AG04449 (cell line): ENCODE measurements around the gene HDAC4.

Source experiments
- CTCF ChIA-PET: fragments of 350-600 bp; formaldehyde crosslinking; extraction: SDS; loops from one replicate; lab custom pipeline; 2021; ENCODE audit warnings: antibody characterized with exemption; lab: Yijun Ruan, JAX
- POLR2A ChIA-PET: fragments of 400-600, 350-600 bp; formaldehyde crosslinking; extraction: SDS; loops from one replicate; lab custom pipeline; 2020; ENCODE audit warnings: antibody characterized with exemption, inconsistent platforms; lab: Yijun Ruan, JAX
- DNase-seq: peaks from one replicate; pipeline ENCODE4 v3.0.0-alpha.2; 2010; ENCODE audit warnings: low read depth, low spot score
- H3K4me3 ChIP-seq: 2 replicates; pipeline ENCODE4 v1.5.1; 2011; ENCODE audit warnings: low read depth, mild to moderate bottlenecking, control low read depth, low read length
- CTCF ChIP-seq: IDR thresholded peaks from one replicate; pipeline ENCODE4 v1.5.1; 2011; ENCODE audit warnings: mild to moderate bottlenecking, moderate library complexity, low read length, control low read depth, inconsistent platforms; ENCODE audit not compliant: insufficient read depth; ENCODE audit errors: missing control alignments

HDAC4 gene

GRCh38 chr2:239250216-239251081 lies 150.4 kb downstream of the HDAC4 start:
- no peak overlapping the region for H3K4me3 ChIP-seq
- CTCF ChIA-PET = no interaction called here
- no peak for DNase-seq
- no peak for TF ChIP-seq CTCF
- POLR2A ChIA-PET = interaction anchor here (1.0 kb wide), 1 partner anchor 24 kb away, joined by 5 read pairs; no protein-coding TSS in a partner anchor

GRCh38 chr2:239249776-239250175 lies 151.0 kb downstream of the HDAC4 start:
- no peak for DNase-seq
- ChIA-PET POLR2A (interaction anchor here (0.7 to 1.0 kb wide), 2 partner anchors 24 to 150 kb away, joined by 3 to 5 read pairs; no protein-coding TSS in a partner anchor), CTCF (interaction anchor here (1.0 kb wide), 1 partner anchor 25 kb away, joined by 3 read pairs; no protein-coding TSS in a partner anchor)
- TF ChIP-seq CTCF = no peak
- no peak overlapping the region for H3K4me3 ChIP-seq

- no peak for TF ChIP-seq CTCF
- no peak for DNase-seq
- CTCF ChIA-PET = interaction anchor here (1.0 kb wide), 1 partner anchor 25 kb away, joined by 3 read pairs; no protein-coding TSS in a partner anchor
- no peak overlapping the region for H3K4me3 ChIP-seq
- POLR2A ChIA-PET = interaction anchor here (1.0 kb wide), 1 partner anchor 23 kb away, joined by 5 read pairs; no protein-coding TSS in a partner anchor
Measured at GRCh38 chr2:239249048-239249447, 151.8 kb downstream of the HDAC4 start.

GRCh38 chr2:239247401-239248245 lies 153.2 kb downstream of the HDAC4 start:
- ChIA-PET CTCF (no interaction called here), POLR2A (no interaction called here)
- no peak for TF ChIP-seq CTCF
- H3K4me3 ChIP-seq = no peak overlapping the region
- no peak for DNase-seq

- H3K4me3 ChIP-seq = no peak overlapping the region
- TF ChIP-seq CTCF = no peak
- no peak for DNase-seq
- CTCF ChIA-PET = no interaction called here
- POLR2A ChIA-PET = no interaction called here
Measured at GRCh38 chr2:239246723-239247122, 154.1 kb downstream of the HDAC4 start.
